Measurements from ENCODE around the gene REN. TPM values are rescaled to one million over a fixed set of nuclear protein-coding genes. Genes with fewer than 3 reads are reported as not detected.
A peak's percentile ranks its signal among the peaks of the same experiment; 100 is the strongest.

REN gene
- total and polyA plus RNA-seq, 2 of the 8 experiments (the other 6 are each of a cell fraction or from before 2014, with no cell fraction given), result 0.05 TPM; not detected in 1

DNA sequence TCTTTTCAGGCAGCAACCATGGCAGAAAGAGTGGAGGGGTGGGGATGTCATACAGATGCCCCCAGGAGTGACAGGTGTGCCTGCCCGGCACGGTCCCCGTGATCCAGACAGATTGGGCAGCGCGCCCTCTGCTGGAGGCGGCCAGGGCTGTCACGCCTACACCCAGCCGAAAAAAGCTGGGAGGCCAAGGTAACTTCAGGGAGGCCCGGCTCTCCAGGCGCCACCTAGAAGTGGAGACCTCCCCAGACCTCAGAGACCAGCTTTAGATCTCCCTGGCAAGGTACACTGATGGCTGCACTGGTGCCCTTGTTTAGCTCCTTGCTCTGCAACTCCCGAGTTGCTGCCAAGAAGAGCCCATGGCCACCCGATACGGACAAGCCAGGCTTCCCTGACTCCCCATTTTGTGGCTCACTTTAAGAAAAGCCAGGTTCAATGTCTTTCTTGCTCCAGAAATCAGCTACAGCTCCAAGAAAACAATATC, 41.0 kb upstream of the REN start (continued):
- TF ChIP-seq EZH2 (IDR thresholded peaks at IDR 0.05; ENCODE audit: low read depth, low read length, severe bottlenecking), result no peak
- no peak for TF ChIP-seq RFX5 (IDR thresholded peaks at IDR 0.05; ENCODE audit: borderline replicate concordance, low read depth, low read length)
- TF ChIP-seq SP1 (IDR thresholded peaks at IDR 0.05; ENCODE audit: low read depth, low read length), result no peak
- no peak for TF ChIP-seq CHD1 (IDR thresholded peaks at IDR 0.05; ENCODE audit: low read depth, low read length)
- peak; percentile 56 for TF ChIP-seq JUND (IDR thresholded peaks at IDR 0.05; ENCODE audit: low read length)
- TF ChIP-seq SUZ12 (IDR thresholded peaks at IDR 0.05; ENCODE audit: low read length), result no peak
- no peak for TF ChIP-seq TAF1 (IDR thresholded peaks at IDR 0.05; ENCODE audit: low read depth, low read length)
- no peak for TF ChIP-seq HDAC2 (IDR thresholded peaks at IDR 0.05; ENCODE audit: borderline replicate concordance in 1 of 2, low read depth in 2 of 2, low read length in 2 of 2)
- no peak for TF ChIP-seq SP2 (IDR thresholded peaks at IDR 0.05; ENCODE audit: low read length)
- peak; percentile 69 for TF ChIP-seq MAX (IDR thresholded peaks at IDR 0.05)
- no peak for TF ChIP-seq TAF7 (optimal IDR thresholded peaks at IDR 0.05; ENCODE audit: borderline replicate concordance, low read depth, low read length)
- TF ChIP-seq KDM5A (IDR thresholded peaks at IDR 0.05; ENCODE audit: low read length), result no peak
- TF ChIP-seq NRF1 (IDR thresholded peaks at IDR 0.05; ENCODE audit: low read depth, low read length), result no peak
- no peak for TF ChIP-seq PHF8 (conservative IDR thresholded peaks at IDR 0.05; ENCODE audit: low read depth, low read length)
- peak; percentile 60 to 76; a peak in 1 of 4 replicates for TF ChIP-seq SIN3A (conservative IDR thresholded peaks at IDR 0.05 in 1 of 2, IDR thresholded peaks at IDR 0.05 in 1 of 2; ENCODE audit: low read depth in 1 of 2, low read length in 2 of 2)
